H1 (cell line): ENCODE measurements around the gene UQCC5. TPM values are rescaled to one million over a fixed set of nuclear protein-coding genes. Genes with fewer than 3 reads are reported as not detected.

Source experiments
- ASH2L ChIP-seq: fragments of 200-600, 300-600 bp; sonication (generic); IDR thresholded peaks from one replicate; pipeline ENCODE4 v1.7.1; 2017; ENCODE audit warnings: low read length
- BACH1 ChIP-seq: IDR thresholded peaks from 2 replicates; pipeline ENCODE4 v1.6.1; 2012; ENCODE audit warnings: low read length, improper control_type of control experiment
- MAFK ChIP-seq: IDR thresholded peaks from 2 replicates; pipeline ENCODE4 v1.6.1; 2012; ENCODE audit warnings: low read depth, mild to moderate bottlenecking, improper control_type of control experiment, low read length
- SP1 ChIP-seq: IDR thresholded peaks from 2 replicates; pipeline ENCODE4 v1.6.1; 2011; ENCODE audit warnings: low read depth, low read length
- TAF1 ChIP-seq: IDR thresholded peaks from 2 replicates; pipeline ENCODE4 v1.6.1; 2011; ENCODE audit warnings: mild to moderate bottlenecking, low read depth, low read length
- TEAD4 ChIP-seq: IDR thresholded peaks from 2 replicates; pipeline ENCODE4 v1.6.1; 2012; ENCODE audit warnings: low read depth, low read length, inconsistent platforms, mixed read lengths
- polyA plus RNA-seq, 7 experiments: library from polyadenylated mRNA; depleted of rRNA in 3 of 7; stranded (reverse) in 5 of 7; unstranded in 2 of 7; fragments of >200 nt in 5 of 7; fragments of 200-250 nt in 2 of 7; gene quantifications; 1 replicate in 5 of 7; 2 replicates in 1 of 7; 4 replicates in 1 of 7; pipeline versions ENCODE4 v1.2.1 to v1.2.3, GENCODE V29; 2011 to 2013; ENCODE audit warnings: missing spikeins in 2 of 7, mixed read lengths in 2 of 7
- total RNA-seq: library from RNA; stranded (reverse); fragmentation: NEBNext Ultra II Directional; extraction: Animal tissue kit (Norgen Biotek cat#: 25700); gene quantifications from 2 replicates; pipeline ENCODE4 v1.2.1, GENCODE V29; 2021
- TF ChIP-seq, protein P1 (sequence below), 3 experiments: IDR thresholded peaks; 1 replicate in 2 of 3; 2 replicates in 1 of 3; pipeline versions ENCODE4 v1.5.1 to v1.6.1; 2011; ENCODE audit warnings: low read length in 3 of 3, mild to moderate bottlenecking in 3 of 3, inconsistent platforms in 2 of 3, low read depth in 1 of 3, moderate library complexity in 1 of 3; ENCODE audit not compliant: insufficient read depth in 1 of 3; ENCODE audit errors: control extremely low read depth in 1 of 3

UQCC5 gene
- total and polyA plus RNA-seq, 2 of the 8 experiments (the other 6 are each of a cell fraction or from before 2014, with no cell fraction given): 35.0 to 37.7 TPM

DNA sequence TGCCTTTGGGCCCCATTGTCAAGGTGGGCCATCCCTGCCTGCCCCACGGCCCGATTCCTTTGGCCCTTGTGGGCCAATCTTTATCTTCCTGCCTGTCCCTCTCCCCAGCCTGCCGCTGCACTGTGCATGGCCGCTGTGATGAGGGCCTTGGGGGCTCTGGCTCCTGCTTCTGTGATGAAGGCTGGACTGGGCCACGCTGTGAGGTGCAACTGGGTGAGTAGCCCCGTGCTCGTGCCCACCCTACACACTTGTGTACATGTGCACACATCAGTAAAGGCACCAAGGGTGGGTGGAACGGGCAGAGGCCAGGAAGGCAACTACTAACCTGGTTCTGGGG is 14.9 kb upstream of the UQCC5 start (continued):
- TF ChIP-seq, protein P1, sequence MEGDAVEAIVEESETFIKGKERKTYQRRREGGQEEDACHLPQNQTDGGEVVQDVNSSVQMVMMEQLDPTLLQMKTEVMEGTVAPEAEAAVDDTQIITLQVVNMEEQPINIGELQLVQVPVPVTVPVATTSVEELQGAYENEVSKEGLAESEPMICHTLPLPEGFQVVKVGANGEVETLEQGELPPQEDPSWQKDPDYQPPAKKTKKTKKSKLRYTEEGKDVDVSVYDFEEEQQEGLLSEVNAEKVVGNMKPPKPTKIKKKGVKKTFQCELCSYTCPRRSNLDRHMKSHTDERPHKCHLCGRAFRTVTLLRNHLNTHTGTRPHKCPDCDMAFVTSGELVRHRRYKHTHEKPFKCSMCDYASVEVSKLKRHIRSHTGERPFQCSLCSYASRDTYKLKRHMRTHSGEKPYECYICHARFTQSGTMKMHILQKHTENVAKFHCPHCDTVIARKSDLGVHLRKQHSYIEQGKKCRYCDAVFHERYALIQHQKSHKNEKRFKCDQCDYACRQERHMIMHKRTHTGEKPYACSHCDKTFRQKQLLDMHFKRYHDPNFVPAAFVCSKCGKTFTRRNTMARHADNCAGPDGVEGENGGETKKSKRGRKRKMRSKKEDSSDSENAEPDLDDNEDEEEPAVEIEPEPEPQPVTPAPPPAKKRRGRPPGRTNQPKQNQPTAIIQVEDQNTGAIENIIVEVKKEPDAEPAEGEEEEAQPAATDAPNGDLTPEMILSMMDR (IDR thresholded peaks at IDR 0.05; ENCODE audit: control extremely low read depth in 1 of 3, insufficient read depth in 1 of 3, low read depth in 1 of 3, low read length in 3 of 3): no peak
- TF ChIP-seq ASH2L: no peak
- TF ChIP-seq TEAD4: no peak
- no peak for TF ChIP-seq BACH1
- no peak for TF ChIP-seq TAF1
- TF ChIP-seq MAFK: no peak
- TF ChIP-seq SP1: no peak
